ENCODE results near the gene PRKG1.
A peak's percentile ranks its signal among the peaks of the same experiment; 100 is the strongest.
"Not testable (repeated sequence)": the region's sequence is repeated elsewhere in the genome, so short reads cannot be mapped to it uniquely, and the experiment has no call there.

PRKG1 gene

GRCh38 chr10:51983481-51983880, 909.2 kb downstream of the PRKG1 start:
- DNase-seq: no peak

- no peak for DNase-seq
These were observed 911.0 kb downstream of the PRKG1 start for GRCh38 chr10:51985336-51985735.

- no peak for DNase-seq
These were observed 912.2 kb downstream of the PRKG1 start for GRCh38 chr10:51986516-51986915.

GRCh38 chr10:51993475-51993874, 919.2 kb downstream of the PRKG1 start:
- no peak for DNase-seq

GRCh38 chr10:51999096-51999495, 924.8 kb downstream of the PRKG1 start:
- no peak for DNase-seq

GRCh38 chr10:52004342-52004949, 930.2 kb downstream of the PRKG1 start:
- DNase-seq: peak; percentile 16

- DNase-seq: no peak
These were observed 932.8 kb downstream of the PRKG1 start for GRCh38 chr10:52007091-52007490.

- no peak for DNase-seq
These were observed 936.8 kb downstream of the PRKG1 start for GRCh38 chr10:52011118-52011517.

- DNase-seq: no peak
These were observed 944.8 kb downstream of the PRKG1 start for GRCh38 chr10:52019077-52019555.

- no peak for DNase-seq
These were observed 945.4 kb downstream of the PRKG1 start for GRCh38 chr10:52019656-52020055.

- no peak for DNase-seq
These were observed 945.9 kb downstream of the PRKG1 start for GRCh38 chr10:52020173-52020572.

GRCh38 chr10:52020702-52021101, 946.4 kb downstream of the PRKG1 start:
- no peak for DNase-seq

- DNase-seq: no peak
These were observed 952.9 kb downstream of the PRKG1 start for GRCh38 chr10:52027055-52027705.

- no peak for DNase-seq
These were observed 954.2 kb downstream of the PRKG1 start for GRCh38 chr10:52028523-52028858.

GRCh38 chr10:52029628-52030027, 955.3 kb downstream of the PRKG1 start:
- DNase-seq: no peak

GRCh38 chr10:52030051-52030790, 955.9 kb downstream of the PRKG1 start:
- no peak for DNase-seq

GRCh38 chr10:52030975-52031374, 956.7 kb downstream of the PRKG1 start:
- DNase-seq: no peak

- no peak for DNase-seq
These were observed 957.5 kb downstream of the PRKG1 start for GRCh38 chr10:52031771-52032170.

- no peak for DNase-seq
These were observed 958.7 kb downstream of the PRKG1 start for GRCh38 chr10:52032681-52033629.

GRCh38 chr10:52039002-52039793, 964.9 kb downstream of the PRKG1 start:
- not testable (repeated sequence) for DNase-seq

- DNase-seq: no peak
These were observed 966.2 kb downstream of the PRKG1 start for GRCh38 chr10:52040486-52040885.

GRCh38 chr10:52043811-52044210, 969.5 kb downstream of the PRKG1 start:
- no peak for DNase-seq
